Hindlimb muscle (tissue), 1 donor: ENCODE data around the gene NRXN3. TPM values are rescaled to one million over a fixed set of nuclear protein-coding genes. Genes with fewer than 3 reads are reported as not detected.
"Not testable (repeated sequence)": the region's sequence is repeated elsewhere in the genome, so short reads cannot be mapped to it uniquely, and the experiment has no call there.

Source experiments
- DNase-seq: peaks from one replicate; pipeline ENCODE4 v3.0.0-alpha.2; 2013
- polyA plus RNA-seq: library from polyadenylated mRNA; unstranded; fragments of 120-200 nt; gene quantifications from one replicate; pipeline ENCODE4 v1.2.1, GENCODE V29; 2013; ENCODE audit not compliant: insufficient read length

The NRXN3 gene
- polyA plus RNA-seq, 1 donor = 0.40 TPM

GRCh38 chr14:78412475-78412874 is 242.3 kb downstream of the NRXN3 start:
- no peak for DNase-seq

GRCh38 chr14:78414172-78414571 is 244.0 kb downstream of the NRXN3 start:
- DNase-seq = no peak

DNA sequence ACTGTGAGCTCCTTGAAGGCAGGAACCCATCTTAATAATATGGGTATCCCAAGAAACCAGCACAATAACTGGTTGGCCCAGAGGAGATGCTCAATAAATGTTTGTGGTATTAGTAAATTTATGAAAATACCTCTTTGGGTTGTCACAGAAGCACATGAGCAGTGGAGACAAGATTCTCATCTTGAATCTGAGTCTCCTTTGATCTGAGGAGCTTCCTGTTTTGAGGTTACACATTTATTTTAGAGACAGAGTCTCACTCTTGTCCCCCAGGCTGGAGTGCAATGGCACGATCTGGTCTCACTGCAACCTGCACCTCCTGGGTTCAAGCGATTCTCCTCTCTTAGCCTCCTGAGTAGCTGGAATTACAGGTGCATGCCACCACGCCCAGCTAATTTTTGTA is 247.4 kb downstream of the NRXN3 start:
- DNase-seq = no peak

DNA sequence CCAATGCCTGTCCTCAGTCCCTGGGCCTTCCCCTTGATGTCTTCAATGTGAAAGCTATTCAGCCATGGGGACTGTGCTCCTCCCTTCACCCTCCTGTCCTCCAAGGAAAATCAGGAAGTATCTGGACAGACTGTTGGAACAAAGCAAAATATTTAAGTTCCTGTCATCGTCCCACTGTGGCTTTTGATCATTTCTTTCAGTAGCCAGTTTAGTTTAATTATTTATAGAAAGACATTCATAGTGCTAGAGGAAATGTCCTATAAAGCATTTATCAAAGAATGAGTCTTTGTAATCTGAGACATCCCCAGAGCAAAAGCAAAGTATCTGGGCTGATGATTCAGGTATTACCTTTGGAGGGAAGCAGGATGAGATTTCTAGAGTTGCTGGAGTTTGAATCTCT is 254.1 kb downstream of the NRXN3 start:
- no peak for DNase-seq

- DNase-seq = no peak
Observed at GRCh38 chr14:78425330-78425729, 255.2 kb downstream of the NRXN3 start.

GRCh38 chr14:78425782-78426181 is 255.6 kb downstream of the NRXN3 start:
- DNase-seq = no peak

GRCh38 chr14:78432046-78432445 is 261.9 kb downstream of the NRXN3 start:
- no peak for DNase-seq

DNA sequence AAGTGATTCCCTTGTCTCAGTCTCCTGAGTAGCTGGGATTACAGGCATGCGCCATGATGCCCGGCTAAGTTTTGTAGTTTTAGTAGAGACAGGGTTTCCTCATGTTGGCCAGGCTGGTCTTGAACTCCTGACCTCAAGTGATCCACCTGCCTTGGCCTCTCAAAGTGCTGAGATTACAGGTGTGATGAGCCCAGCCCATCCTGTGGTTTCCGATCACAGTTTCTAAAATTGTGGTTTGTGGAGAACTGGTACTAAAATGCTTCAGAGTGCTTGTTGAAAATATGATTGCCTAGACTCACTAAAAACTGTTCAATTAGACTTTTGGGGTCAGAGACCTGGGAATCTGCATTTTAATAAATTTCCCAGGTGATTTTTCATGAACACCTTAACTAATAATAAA is 267.3 kb downstream of the NRXN3 start:
- DNase-seq = not testable (repeated sequence)

- no peak for DNase-seq
Observed at GRCh38 chr14:78440356-78440894, 270.3 kb downstream of the NRXN3 start.

DNA sequence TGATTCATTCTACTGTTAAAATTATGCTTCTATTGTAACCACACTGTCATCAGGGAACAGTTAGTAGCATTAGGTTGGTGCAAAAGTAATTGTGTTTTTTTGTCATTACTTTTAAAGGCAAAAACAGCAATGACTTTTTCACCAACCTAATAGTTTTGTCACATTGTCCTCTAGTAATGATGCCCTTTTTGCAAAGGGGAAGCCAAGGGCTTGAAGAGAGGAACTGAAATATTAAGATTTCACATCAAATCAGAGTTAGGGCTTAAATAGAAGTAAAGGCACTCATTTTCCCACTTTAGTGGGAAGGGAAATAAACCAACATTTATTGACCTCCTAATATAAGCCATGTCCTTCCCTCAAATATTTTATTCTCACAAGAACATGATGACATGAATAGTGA is 273.7 kb downstream of the NRXN3 start:
- DNase-seq = no peak

DNA sequence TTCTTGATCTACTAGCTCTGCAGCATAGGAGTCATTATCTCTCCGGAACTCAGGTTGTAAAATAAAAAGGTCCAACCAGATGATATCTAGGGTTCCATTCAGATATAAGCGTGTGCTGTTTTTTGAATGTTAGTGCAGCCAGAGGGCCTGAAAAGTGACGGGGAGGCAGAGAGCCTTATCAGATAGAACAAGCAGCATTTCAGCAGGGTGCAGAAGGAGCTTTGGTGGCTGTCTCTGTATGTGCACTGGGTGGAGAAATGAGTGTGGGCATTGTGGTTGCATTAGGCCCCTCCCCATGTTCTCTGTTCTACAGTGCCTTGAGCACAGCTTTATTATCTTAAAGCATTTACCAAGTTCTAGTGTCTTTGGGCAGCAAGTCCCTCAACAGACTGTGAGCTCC is 275.1 kb downstream of the NRXN3 start:
- DNase-seq = no peak

- DNase-seq = no peak
Observed at GRCh38 chr14:78446807-78447206, 276.6 kb downstream of the NRXN3 start.

DNA sequence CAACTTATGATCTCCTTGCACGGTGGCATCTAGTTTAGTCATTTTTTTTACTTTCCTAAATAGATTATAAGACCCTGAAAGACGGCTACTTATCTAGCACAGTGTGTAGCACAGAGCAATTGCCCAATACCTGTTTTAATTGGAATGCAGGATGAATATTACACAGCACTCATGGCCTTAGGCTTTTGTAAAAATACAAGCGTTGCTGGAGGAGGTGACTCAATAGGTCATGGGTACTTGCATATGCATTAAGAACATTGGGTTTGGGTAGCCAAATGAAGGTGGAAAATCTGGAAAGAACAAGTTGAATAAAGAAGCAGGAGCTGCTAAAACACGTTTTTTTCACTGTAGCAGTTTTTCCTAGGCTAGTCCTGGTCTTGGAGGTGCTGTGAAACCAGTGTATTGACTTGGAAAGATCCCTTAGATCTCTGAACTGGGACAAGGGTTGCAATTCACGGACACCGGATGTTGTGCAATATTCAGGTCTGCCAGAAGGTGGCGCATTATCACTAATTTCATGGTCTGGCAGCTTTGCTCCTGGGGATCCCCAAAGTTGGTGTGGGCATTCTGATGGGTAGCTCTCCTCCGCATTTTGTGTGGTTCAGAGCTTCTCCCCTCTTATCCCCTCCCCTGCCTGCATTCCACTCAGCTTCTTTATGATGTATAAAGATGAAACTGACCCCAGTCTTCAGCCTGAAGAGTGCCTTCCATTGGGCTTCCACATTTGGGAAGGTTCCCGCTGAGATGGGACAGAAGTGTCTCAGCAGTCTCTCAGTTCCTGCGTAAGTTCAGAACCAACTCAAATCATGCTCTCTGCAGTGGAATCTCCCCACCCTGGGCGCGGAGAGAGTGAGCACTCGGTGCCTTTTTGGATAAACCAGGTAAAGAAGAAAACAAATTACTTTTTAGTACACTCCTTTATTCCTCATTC is 278.3 kb downstream of the NRXN3 start:
- DNase-seq = no peak

GRCh38 chr14:78450669-78451318 is 280.6 kb downstream of the NRXN3 start:
- DNase-seq = no peak

DNA sequence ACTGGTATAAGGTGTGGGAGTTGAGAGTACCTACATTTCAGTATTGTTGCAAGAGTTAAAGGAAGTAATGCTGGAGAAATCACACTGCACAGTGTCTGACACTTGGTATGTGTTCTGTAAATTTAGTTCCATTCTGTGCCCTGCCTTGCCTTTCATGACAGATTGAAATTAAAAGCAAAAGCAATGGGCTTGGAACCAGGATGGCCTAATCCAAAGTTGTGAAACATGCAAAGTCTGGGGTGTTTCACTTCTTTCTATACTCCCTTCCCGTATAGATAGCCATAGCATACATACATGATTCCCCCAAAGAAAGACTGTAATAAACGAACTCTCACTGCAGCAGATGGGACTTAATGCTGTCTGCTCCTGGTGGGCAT is 281.1 kb downstream of the NRXN3 start:
- no peak for DNase-seq

DNA sequence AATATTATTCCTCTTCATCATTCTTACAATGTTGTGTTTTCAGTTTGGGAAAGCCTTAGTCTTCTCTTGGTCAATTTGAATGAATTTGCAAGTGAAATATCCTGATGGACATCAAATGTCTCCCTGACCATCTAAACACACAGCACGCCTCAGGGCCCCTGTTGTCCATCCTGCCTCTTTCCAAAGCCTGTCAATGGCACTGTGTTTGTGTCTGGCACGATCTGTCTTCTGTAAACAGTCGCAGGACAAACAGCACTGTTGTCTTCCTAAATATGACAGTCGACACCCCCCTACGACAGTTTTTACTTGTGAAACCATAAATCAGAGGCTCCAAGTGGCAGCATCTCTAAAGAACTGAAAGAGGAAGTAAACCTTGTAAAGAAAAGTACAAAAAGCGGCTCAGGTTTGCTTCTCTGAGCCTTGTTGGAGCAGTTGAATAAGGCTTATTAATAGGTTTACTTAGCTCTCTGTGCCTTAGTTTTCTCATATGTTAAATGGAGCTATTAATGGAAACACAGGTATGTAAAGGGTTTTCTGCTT is 285.8 kb downstream of the NRXN3 start:
- DNase-seq = no peak

DNA sequence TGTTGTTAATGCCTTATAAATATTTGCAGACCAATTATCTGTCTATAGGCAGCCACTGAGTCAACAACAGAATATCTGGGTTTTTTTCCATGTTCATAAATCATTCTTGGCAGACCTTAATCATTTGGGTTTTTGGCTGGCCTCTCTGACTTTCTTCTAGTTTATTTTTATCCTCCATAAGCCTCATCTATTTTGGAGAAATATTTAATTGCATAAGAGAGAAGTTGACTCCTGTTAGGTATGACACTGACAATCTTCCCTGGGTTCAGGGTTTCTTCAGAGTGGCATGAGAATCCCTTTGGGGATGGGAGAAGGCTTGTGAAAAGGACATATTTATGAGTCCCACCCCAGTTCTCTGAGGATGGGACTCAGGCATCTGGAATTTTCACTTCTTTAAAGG is 299.8 kb downstream of the NRXN3 start:
- DNase-seq = no peak

- DNase-seq = no peak
Observed at GRCh38 chr14:78479127-78479780, 309.1 kb downstream of the NRXN3 start.

DNA sequence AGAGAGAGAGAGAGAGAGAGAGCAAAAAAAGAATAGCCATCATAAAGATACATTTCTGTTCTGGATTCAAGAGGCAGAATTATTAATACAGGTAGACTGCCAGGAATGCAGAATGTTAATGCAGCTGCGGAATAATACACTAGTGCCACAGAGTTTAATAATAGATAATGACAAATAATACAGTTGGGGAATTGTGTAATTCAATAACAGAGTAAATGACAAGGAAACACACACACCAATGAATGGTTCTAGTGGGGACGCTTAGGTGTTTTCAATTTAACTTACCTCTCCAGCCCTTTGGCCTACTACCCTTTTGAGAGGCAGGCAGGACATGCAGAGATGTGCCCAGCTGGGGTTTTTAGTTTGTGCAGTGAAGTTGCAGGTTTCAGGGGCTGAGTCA is 313.9 kb downstream of the NRXN3 start:
- no peak for DNase-seq

- DNase-seq = no peak
Observed at GRCh38 chr14:78486081-78486480, 315.9 kb downstream of the NRXN3 start.

DNA sequence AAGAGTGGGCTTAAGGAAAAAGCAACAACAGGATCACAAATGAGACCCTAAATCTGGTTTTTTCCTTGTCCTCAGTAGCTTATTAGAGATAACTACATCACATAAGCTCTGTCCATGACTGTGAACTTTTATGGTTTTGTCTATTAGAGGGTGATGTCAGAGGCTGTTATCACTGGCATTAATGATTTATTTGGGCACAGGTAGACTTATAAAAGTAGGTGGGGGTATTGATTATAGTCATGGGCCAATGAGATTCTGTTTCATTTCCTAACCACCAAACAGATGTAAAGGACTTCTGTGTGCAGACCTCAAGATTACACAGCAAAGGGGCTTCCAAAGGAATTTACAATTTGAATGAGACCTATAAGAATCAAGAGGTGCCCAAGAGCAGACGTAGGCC is 316.4 kb downstream of the NRXN3 start:
- DNase-seq = no peak

- not testable (repeated sequence) for DNase-seq
Observed at GRCh38 chr14:78487573-78487972, 317.4 kb downstream of the NRXN3 start.

GRCh38 chr14:78488938-78489337 is 318.8 kb downstream of the NRXN3 start:
- no peak for DNase-seq
